SK-N-SH treated with all-trans-retinoic acid at 6 μM for 48 hours (cell line): Measurements from ENCODE around the gene FAS.

Experiments
- ATAC-seq: fragments of 200-7000 bp; cut with Tn5 transposase; 3 replicates; pipeline ENCODE4 v1.9.1; 2020; ENCODE audit warnings: mild to moderate bottlenecking, moderate library complexity
- ARNTL ChIP-seq: fragments of 450-650 bp; formaldehyde crosslinking; IDR thresholded peaks from 2 replicates; pipeline ENCODE4 v1.5.0; 2020; ENCODE audit warnings: low read depth, mild to moderate bottlenecking, moderate library complexity, borderline replicate concordance
- BACH2 ChIP-seq: fragments of 250-450 bp; sonication (Bioruptor Pico); IDR thresholded peaks from 2 replicates; pipeline ENCODE4 v1.9.0; 2021; ENCODE audit warnings: mild to moderate bottlenecking, borderline replicate concordance
- CSDC2 ChIP-seq: fragments of 250-450 bp; sonication (Bioruptor Pico); IDR thresholded peaks from 2 replicates; pipeline ENCODE4 v1.5.0; 2020; ENCODE audit warnings: mild to moderate bottlenecking, moderate library complexity
- ESRRG ChIP-seq: fragments of 250-450 bp; sonication (Bioruptor Pico); IDR thresholded peaks from 2 replicates; pipeline ENCODE4 v1.6.1; 2021; ENCODE audit warnings: mild to moderate bottlenecking
- GLIS3 ChIP-seq: fragments of 250-450 bp; sonication (Bioruptor Pico); IDR thresholded peaks from 2 replicates; pipeline ENCODE4 v1.5.0; 2020; ENCODE audit warnings: mild to moderate bottlenecking, moderate library complexity
- ISL1 ChIP-seq: fragments of 250-450 bp; sonication (Bioruptor Pico); IDR thresholded peaks from 2 replicates; pipeline ENCODE4 v2.1.2; 2022; ENCODE audit warnings: mild to moderate bottlenecking, moderate library complexity
- PPARA ChIP-seq: fragments of 250-450 bp; sonication (Bioruptor Pico); IDR thresholded peaks from 2 replicates; pipeline ENCODE4 v1.5.0; 2020; ENCODE audit warnings: mild to moderate bottlenecking, borderline replicate concordance
- RARB ChIP-seq: fragments of 250-450 bp; sonication (Bioruptor Pico); IDR thresholded peaks from 2 replicates; pipeline ENCODE4 v1.8.0; 2021; ENCODE audit warnings: mild to moderate bottlenecking, moderate library complexity
- SNAI2 ChIP-seq: fragments of 250-450 bp; sonication (Bioruptor Pico); IDR thresholded peaks from 2 replicates; pipeline ENCODE4 v1.5.0; 2020; ENCODE audit warnings: mild to moderate bottlenecking, moderate library complexity
- TCF4 ChIP-seq: fragments of 250-450 bp; sonication (Bioruptor Pico); IDR thresholded peaks from 2 replicates; pipeline ENCODE4 v1.8.0; 2021; ENCODE audit warnings: mild to moderate bottlenecking, moderate library complexity, borderline replicate concordance
- TOX ChIP-seq: fragments of 250-450 bp; sonication (Bioruptor Pico); IDR thresholded peaks from 2 replicates; pipeline ENCODE4 v1.8.0; 2021; ENCODE audit warnings: mild to moderate bottlenecking, moderate library complexity, borderline replicate concordance
- ZC3H10 ChIP-seq: fragments of 250-450 bp; sonication (Bioruptor Pico); IDR thresholded peaks from 2 replicates; pipeline ENCODE4 v1.5.1; 2021; ENCODE audit warnings: mild to moderate bottlenecking, moderate library complexity
- ZFP3 ChIP-seq: fragments of 250-450 bp; sonication (Bioruptor Pico); IDR thresholded peaks from 2 replicates; pipeline ENCODE4 v1.5.0; 2020; ENCODE audit warnings: mild to moderate bottlenecking, moderate library complexity
- ZFP30 ChIP-seq: fragments of 450-650 bp; formaldehyde crosslinking; IDR thresholded peaks from 2 replicates; pipeline ENCODE4 v1.5.0; 2022; ENCODE audit warnings: mild to moderate bottlenecking, moderate library complexity
- ZNF565 ChIP-seq: fragments of 450-650 bp; formaldehyde crosslinking; conservative IDR thresholded peaks from 2 replicates; pipeline ENCODE4 v1.5.0; 2020; ENCODE audit warnings: low read depth, mild to moderate bottlenecking, moderate library complexity
- ZNF70 ChIP-seq: fragments of 450-650 bp; formaldehyde crosslinking; IDR thresholded peaks from 2 replicates; pipeline ENCODE4 v1.5.0; 2020; ENCODE audit warnings: mild to moderate bottlenecking, moderate library complexity
- ZNF8 ChIP-seq: fragments of 450-650 bp; formaldehyde crosslinking; IDR thresholded peaks from 2 replicates; pipeline ENCODE4 v1.5.0; 2020; ENCODE audit warnings: mild to moderate bottlenecking, moderate library complexity
- TF ChIP-seq, protein P1 (sequence below): fragments of 250-450 bp; sonication (Bioruptor Pico); IDR thresholded peaks from 2 replicates; pipeline ENCODE4 v1.8.0; 2020; ENCODE audit warnings: mild to moderate bottlenecking, moderate library complexity, borderline replicate concordance
- TF ChIP-seq, protein P2 (sequence below): fragments of 250-450 bp; sonication (Bioruptor Pico); IDR thresholded peaks from 2 replicates; pipeline ENCODE4 v1.5.1; 2021; ENCODE audit warnings: mild to moderate bottlenecking, moderate library complexity
- TF ChIP-seq, protein P3 (sequence below): fragments of 250-450 bp; sonication (Bioruptor Pico); IDR thresholded peaks from 2 replicates; pipeline ENCODE4 v1.5.0; 2020; ENCODE audit warnings: mild to moderate bottlenecking, moderate library complexity
- TF ChIP-seq, protein P4 (sequence below): fragments of 250-450 bp; sonication (Bioruptor Pico); IDR thresholded peaks from 2 replicates; pipeline ENCODE4 v1.5.1; 2020; ENCODE audit warnings: low read depth, mild to moderate bottlenecking, moderate library complexity

FAS gene

DNA sequence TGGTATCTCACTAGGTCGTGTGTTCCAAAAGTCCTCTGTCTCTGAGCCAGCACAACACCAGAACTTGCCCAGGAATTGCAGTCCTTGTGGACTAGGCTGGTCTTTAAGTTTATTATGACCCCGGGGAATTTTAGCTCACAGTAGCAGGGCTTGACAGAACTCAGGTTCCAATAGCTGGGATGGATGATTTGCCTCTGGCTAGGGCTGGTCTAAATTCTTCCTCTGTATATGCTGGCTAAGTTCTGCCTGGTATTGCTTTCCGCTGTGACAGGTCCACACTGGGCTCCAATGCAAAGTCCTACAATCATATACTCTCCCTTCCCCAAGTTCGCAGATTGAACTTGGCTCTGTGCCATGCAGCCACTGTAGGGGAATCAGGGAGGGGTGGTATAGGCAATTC is 52.5 kb downstream of the FAS start:
- ATAC-seq = no peak
- TF ChIP-seq, protein P1, sequence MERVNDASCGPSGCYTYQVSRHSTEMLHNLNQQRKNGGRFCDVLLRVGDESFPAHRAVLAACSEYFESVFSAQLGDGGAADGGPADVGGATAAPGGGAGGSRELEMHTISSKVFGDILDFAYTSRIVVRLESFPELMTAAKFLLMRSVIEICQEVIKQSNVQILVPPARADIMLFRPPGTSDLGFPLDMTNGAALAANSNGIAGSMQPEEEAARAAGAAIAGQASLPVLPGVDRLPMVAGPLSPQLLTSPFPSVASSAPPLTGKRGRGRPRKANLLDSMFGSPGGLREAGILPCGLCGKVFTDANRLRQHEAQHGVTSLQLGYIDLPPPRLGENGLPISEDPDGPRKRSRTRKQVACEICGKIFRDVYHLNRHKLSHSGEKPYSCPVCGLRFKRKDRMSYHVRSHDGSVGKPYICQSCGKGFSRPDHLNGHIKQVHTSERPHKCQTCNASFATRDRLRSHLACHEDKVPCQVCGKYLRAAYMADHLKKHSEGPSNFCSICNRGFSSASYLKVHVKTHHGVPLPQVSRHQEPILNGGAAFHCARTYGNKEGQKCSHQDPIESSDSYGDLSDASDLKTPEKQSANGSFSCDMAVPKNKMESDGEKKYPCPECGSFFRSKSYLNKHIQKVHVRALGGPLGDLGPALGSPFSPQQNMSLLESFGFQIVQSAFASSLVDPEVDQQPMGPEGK = no peak
- no peak for TF ChIP-seq ESRRG (CRISPR knock-in tag)
- TF ChIP-seq ARNTL (CRISPR knock-in tag) = no peak
- TF ChIP-seq ZFP3 (CRISPR knock-in tag) = no peak
- no peak for TF ChIP-seq ZNF565 (CRISPR knock-in tag)
- TF ChIP-seq ZNF70 (CRISPR knock-in tag) = no peak
- no peak for TF ChIP-seq PPARA (CRISPR knock-in tag)
- TF ChIP-seq SNAI2 = no peak
- no peak for TF ChIP-seq TCF4 (CRISPR knock-in tag)
- no peak for TF ChIP-seq ZNF8 (CRISPR knock-in tag)
- no peak for TF ChIP-seq CSDC2 (CRISPR knock-in tag)
- no peak for TF ChIP-seq GLIS3 (CRISPR knock-in tag)
- TF ChIP-seq BACH2 (CRISPR knock-in tag) = no peak
- TF ChIP-seq, protein P2, sequence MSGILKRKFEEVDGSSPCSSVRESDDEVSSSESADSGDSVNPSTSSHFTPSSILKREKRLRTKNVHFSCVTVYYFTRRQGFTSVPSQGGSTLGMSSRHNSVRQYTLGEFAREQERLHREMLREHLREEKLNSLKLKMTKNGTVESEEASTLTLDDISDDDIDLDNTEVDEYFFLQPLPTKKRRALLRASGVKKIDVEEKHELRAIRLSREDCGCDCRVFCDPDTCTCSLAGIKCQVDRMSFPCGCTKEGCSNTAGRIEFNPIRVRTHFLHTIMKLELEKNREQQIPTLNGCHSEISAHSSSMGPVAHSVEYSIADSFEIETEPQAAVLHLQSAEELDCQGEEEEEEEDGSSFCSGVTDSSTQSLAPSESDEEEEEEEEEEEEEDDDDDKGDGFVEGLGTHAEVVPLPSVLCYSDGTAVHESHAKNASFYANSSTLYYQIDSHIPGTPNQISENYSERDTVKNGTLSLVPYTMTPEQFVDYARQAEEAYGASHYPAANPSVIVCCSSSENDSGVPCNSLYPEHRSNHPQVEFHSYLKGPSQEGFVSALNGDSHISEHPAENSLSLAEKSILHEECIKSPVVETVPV (CRISPR knock-in tag) = no peak
- TF ChIP-seq ISL1 (CRISPR knock-in tag) = no peak
- TF ChIP-seq ZFP30 (CRISPR knock-in tag) = no peak
- TF ChIP-seq RARB (CRISPR knock-in tag) = no peak
- TF ChIP-seq, protein P3, sequence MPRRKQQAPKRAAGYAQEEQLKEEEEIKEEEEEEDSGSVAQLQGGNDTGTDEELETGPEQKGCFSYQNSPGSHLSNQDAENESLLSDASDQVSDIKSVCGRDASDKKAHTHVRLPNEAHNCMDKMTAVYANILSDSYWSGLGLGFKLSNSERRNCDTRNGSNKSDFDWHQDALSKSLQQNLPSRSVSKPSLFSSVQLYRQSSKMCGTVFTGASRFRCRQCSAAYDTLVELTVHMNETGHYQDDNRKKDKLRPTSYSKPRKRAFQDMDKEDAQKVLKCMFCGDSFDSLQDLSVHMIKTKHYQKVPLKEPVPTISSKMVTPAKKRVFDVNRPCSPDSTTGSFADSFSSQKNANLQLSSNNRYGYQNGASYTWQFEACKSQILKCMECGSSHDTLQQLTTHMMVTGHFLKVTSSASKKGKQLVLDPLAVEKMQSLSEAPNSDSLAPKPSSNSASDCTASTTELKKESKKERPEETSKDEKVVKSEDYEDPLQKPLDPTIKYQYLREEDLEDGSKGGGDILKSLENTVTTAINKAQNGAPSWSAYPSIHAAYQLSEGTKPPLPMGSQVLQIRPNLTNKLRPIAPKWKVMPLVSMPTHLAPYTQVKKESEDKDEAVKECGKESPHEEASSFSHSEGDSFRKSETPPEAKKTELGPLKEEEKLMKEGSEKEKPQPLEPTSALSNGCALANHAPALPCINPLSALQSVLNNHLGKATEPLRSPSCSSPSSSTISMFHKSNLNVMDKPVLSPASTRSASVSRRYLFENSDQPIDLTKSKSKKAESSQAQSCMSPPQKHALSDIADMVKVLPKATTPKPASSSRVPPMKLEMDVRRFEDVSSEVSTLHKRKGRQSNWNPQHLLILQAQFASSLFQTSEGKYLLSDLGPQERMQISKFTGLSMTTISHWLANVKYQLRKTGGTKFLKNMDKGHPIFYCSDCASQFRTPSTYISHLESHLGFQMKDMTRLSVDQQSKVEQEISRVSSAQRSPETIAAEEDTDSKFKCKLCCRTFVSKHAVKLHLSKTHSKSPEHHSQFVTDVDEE = no peak

DNA sequence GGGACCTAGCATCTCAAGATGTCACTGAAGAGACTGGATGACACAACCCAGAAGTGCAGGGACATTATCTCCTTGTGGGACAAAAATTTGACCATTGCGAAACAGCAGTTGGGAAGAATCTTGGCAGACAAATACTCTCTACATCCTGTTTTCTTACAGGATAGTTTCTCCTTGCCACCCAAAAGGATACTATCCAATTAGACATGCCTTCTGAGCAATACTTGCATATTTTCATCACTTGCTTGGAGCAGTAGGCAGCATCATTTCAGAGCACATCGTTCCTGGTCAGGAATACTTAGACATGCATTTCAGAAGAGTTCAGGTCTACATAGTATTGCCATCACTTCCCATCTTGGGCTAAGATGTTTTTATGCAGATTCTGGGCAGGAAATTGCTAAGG is 56.8 kb downstream of the FAS start:
- no peak for ATAC-seq
- TF ChIP-seq RARB (CRISPR knock-in tag) (no peak), ZNF8 (CRISPR knock-in tag) (no peak), ZNF565 (CRISPR knock-in tag) (no peak), ZFP3 (CRISPR knock-in tag) (no peak), GLIS3 (CRISPR knock-in tag) (no peak), TCF4 (CRISPR knock-in tag) (no peak), ZC3H10 (CRISPR knock-in tag) (no peak), PPARA (CRISPR knock-in tag) (no peak), TOX (CRISPR knock-in tag) (no peak), ZNF70 (CRISPR knock-in tag) (no peak), CSDC2 (CRISPR knock-in tag) (no peak), SNAI2 (no peak)
- TF ChIP-seq, protein P3 = no peak
- TF ChIP-seq, protein P2 (CRISPR knock-in tag) = no peak
- TF ChIP-seq, protein P1 = no peak
- TF ChIP-seq, protein P4, sequence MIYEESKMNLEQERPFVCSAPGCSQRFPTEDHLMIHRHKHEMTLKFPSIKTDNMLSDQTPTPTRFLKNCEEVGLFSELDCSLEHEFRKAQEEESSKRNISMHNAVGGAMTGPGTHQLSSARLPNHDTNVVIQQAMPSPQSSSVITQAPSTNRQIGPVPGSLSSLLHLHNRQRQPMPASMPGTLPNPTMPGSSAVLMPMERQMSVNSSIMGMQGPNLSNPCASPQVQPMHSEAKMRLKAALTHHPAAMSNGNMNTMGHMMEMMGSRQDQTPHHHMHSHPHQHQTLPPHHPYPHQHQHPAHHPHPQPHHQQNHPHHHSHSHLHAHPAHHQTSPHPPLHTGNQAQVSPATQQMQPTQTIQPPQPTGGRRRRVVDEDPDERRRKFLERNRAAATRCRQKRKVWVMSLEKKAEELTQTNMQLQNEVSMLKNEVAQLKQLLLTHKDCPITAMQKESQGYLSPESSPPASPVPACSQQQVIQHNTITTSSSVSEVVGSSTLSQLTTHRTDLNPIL = no peak
